HCT116 (cell line): Measurements from ENCODE around the gene UGT2A3. TPM values are rescaled to one million over a fixed set of nuclear protein-coding genes. Genes with fewer than 3 reads are reported as not detected.

Experiments
- ATAC-seq: fragments of 200-7000 bp; cut with Tn5 transposase; 2 replicates; pipeline ENCODE4 v1.9.1; 2020; ENCODE audit warnings: mild to moderate bottlenecking, moderate library complexity
- BruUV-seq: library from RNA; stranded (reverse); fragments of 400-500 nt; replicated peaks from 2 replicates; lab custom pipeline; 2021; lab: Mats Ljungman, UMichigan
- CTCF ChIA-PET: fragments of 300-600 bp; sonication (Branson Sonifier 250); formaldehyde crosslinking; loops from one replicate; lab custom pipeline; 2021; ENCODE audit warnings: antibody characterized with exemption; lab: Charles Lee
- POLR2A ChIA-PET: fragments of 300-600, 350-600 bp; sonication (Branson Sonifier 250); formaldehyde crosslinking; loops from one replicate; lab custom pipeline; 2021; ENCODE audit warnings: antibody characterized with exemption; lab: Charles Lee
- RAD21 ChIA-PET, 2 experiments: fragments of 300-600 bp; sonication (Branson Sonifier 250); formaldehyde crosslinking; loops; one replicate each; lab custom pipeline; 2023; ENCODE audit warnings: low total read pairs in 2 of 2; ENCODE audit not compliant: uncharacterized antibody in 2 of 2, unreplicated experiment in 2 of 2, low non-redundant PET in 1 of 2; lab: Charles Lee
- DNase-seq: peaks from one replicate; pipeline ENCODE4 v3.0.0-alpha.2; 2010; ENCODE audit warnings: low read depth, low spot score
- H2AFZ ChIP-seq: fragments of 200-600 bp; shearing (Covaris generic), sonication (generic); 2 replicates; pipeline ENCODE4 v1.6.1; 2017; ENCODE audit warnings: low read depth, mixed run types, mixed read lengths, antibody characterized with exemption, low read length; ENCODE audit not compliant: poor library complexity, severe bottlenecking
- H3K27ac ChIP-seq: 2 replicates; pipeline ENCODE4 v1.5.1; 2012; ENCODE audit warnings: low read depth, low read length
- H3K27me3 ChIP-seq: fragments of 200-600 bp; sonication (generic); 2 replicates; pipeline ENCODE4 v1.6.1; 2016; ENCODE audit warnings: mixed run types, low read length, mixed read lengths; ENCODE audit not compliant: insufficient read depth
- H3K36me3 ChIP-seq, 2 experiments: fragments of 200-500 bp in 1 of 2; fragments of 200-600 bp in 1 of 2; sonication (Bioruptor generic) in 1 of 2; sonication (generic) in 1 of 2; 2 replicates each; pipeline versions ENCODE4 v1.5.1 to v1.6.1; 2014 to 2016; ENCODE audit warnings: low read length in 2 of 2, inconsistent platforms in 1 of 2, mixed read lengths in 1 of 2, mixed run types in 1 of 2; ENCODE audit not compliant: insufficient read depth in 2 of 2, control insufficient read depth in 1 of 2
- H3K4me1 ChIP-seq, 2 experiments: fragments of 200-600 bp in 1 of 2; sonication (generic) in 1 of 2; 2 replicates each; pipeline versions ENCODE4 v1.5.1 to v1.6.1; 2012 to 2017; ENCODE audit warnings: low read length in 2 of 2, inconsistent platforms in 1 of 2, mild to moderate bottlenecking in 1 of 2, mixed read lengths in 1 of 2, mixed run types in 1 of 2, moderate library complexity in 1 of 2; ENCODE audit not compliant: insufficient read depth in 2 of 2, control insufficient read depth in 1 of 2
- H3K4me2 ChIP-seq: fragments of 200-600 bp; sonication (generic); 2 replicates; pipeline ENCODE4 v1.6.1; 2017; ENCODE audit warnings: mixed run types, low read length, mixed read lengths
- H3K4me3 ChIP-seq, 2 experiments: fragments of 200-600 bp in 1 of 2; sonication (generic) in 1 of 2; replicated peaks in 1 of 2; 2 replicates each; pipeline ENCODE4 v1.5.1; 2011 to 2016; ENCODE audit warnings: low read length in 2 of 2, control low read depth in 1 of 2, low read depth in 1 of 2, mild to moderate bottlenecking in 1 of 2, mixed read lengths in 1 of 2, mixed run types in 1 of 2
- H3K79me2 ChIP-seq: fragments of 200-600 bp; sonication (generic); 2 replicates; pipeline ENCODE4 v1.6.1; 2017; ENCODE audit warnings: mild to moderate bottlenecking, mixed run types, low read length, moderate library complexity, mixed read lengths; ENCODE audit not compliant: insufficient read depth
- H3K9ac ChIP-seq: fragments of 200-600 bp; sonication (generic); 2 replicates; pipeline ENCODE4 v1.6.1; 2016; ENCODE audit warnings: low read length, mixed read lengths
- H3K9me2 ChIP-seq: fragments of 200-600 bp; sonication (generic), shearing (Covaris generic); 2 replicates; pipeline ENCODE4 v1.6.1; 2017; ENCODE audit warnings: mixed run types, mild to moderate bottlenecking, moderate library complexity; ENCODE audit not compliant: insufficient read depth
- H3K9me3 ChIP-seq, 2 experiments: fragments of 200-500 bp in 1 of 2; fragments of 200-600 bp in 1 of 2; sonication (Bioruptor generic) in 1 of 2; sonication (generic) in 1 of 2; 2 replicates each; pipeline ENCODE4 v1.6.1; 2014 to 2017; ENCODE audit warnings: low read length in 2 of 2, mixed read lengths in 2 of 2, inconsistent platforms in 1 of 2, low read depth in 1 of 2, mild to moderate bottlenecking in 1 of 2, mixed run types in 1 of 2, moderate library complexity in 1 of 2; ENCODE audit not compliant: control insufficient read depth in 1 of 2, insufficient read depth in 1 of 2
- H4K20me1 ChIP-seq: fragments of 200-600 bp; sonication (generic), shearing (Covaris generic); 2 replicates; pipeline ENCODE4 v1.6.1; 2017; ENCODE audit warnings: mixed run types, mild to moderate bottlenecking, moderate library complexity; ENCODE audit not compliant: insufficient read depth
- CEBPB ChIP-seq: IDR thresholded peaks from 2 replicates; pipeline ENCODE4 v1.6.1; 2012; ENCODE audit warnings: low read depth
- EGR1 ChIP-seq: IDR thresholded peaks from 2 replicates; pipeline ENCODE4 v1.6.1; 2012; ENCODE audit warnings: low read depth
- ELF1 ChIP-seq: IDR thresholded peaks from 2 replicates; pipeline ENCODE4 v1.6.1; 2012; ENCODE audit warnings: low read depth, borderline replicate concordance
- EZH2 ChIP-seq: fragments of 200-600 bp; sonication (generic); IDR thresholded peaks from 2 replicates; pipeline ENCODE4 v1.6.1; 2017; ENCODE audit warnings: antibody characterized with exemption, mixed run types
- EZH2phosphoT487 ChIP-seq: fragments of 200-600 bp; IDR thresholded peaks from 2 replicates; pipeline ENCODE4 v1.6.1; 2018; ENCODE audit warnings: antibody characterized with exemption, borderline replicate concordance
- FOSL1 ChIP-seq: IDR thresholded peaks from 2 replicates; pipeline ENCODE4 v1.6.1; 2012; ENCODE audit warnings: low read depth
- JUND ChIP-seq: IDR thresholded peaks from 2 replicates; pipeline ENCODE4 v1.6.1; 2012
- POLR2A ChIP-seq: IDR thresholded peaks from 2 replicates; pipeline ENCODE4 v1.7.0; 2011; ENCODE audit warnings: borderline replicate concordance; ENCODE audit not compliant: insufficient read depth, insufficient read length; ENCODE audit errors: extremely low read depth
- POLR2AphosphoS5 ChIP-seq: IDR thresholded peaks from 2 replicates; pipeline ENCODE4 v1.6.1; 2011; ENCODE audit warnings: mild to moderate bottlenecking, low read depth, low read length, moderate library complexity
- RAD21 ChIP-seq: IDR thresholded peaks from 2 replicates; pipeline ENCODE4 v1.6.1; 2012; ENCODE audit warnings: low read depth, mild to moderate bottlenecking
- SIN3A ChIP-seq: IDR thresholded peaks from 2 replicates; pipeline ENCODE4 v1.6.1; 2012; ENCODE audit warnings: low read depth
- SP1 ChIP-seq: IDR thresholded peaks from 2 replicates; pipeline ENCODE4 v1.6.1; 2012; ENCODE audit warnings: low read depth
- SRF ChIP-seq: IDR thresholded peaks from 2 replicates; pipeline ENCODE4 v1.6.1; 2012; ENCODE audit warnings: low read depth
- TCF7L2 ChIP-seq: IDR thresholded peaks from 2 replicates; pipeline ENCODE4 v1.7.0; 2011; ENCODE audit warnings: borderline replicate concordance, inconsistent platforms; ENCODE audit not compliant: insufficient read depth, insufficient read length; ENCODE audit errors: extremely low read depth
- YY1 ChIP-seq: IDR thresholded peaks from 2 replicates; pipeline ENCODE4 v1.6.1; 2011; ENCODE audit warnings: low read length, low read depth, moderate library complexity, mild to moderate bottlenecking; ENCODE audit not compliant: insufficient replicate concordance; ENCODE audit errors: extremely low read depth
- ZBTB33 ChIP-seq: IDR thresholded peaks from 2 replicates; pipeline ENCODE4 v1.6.1; 2011; ENCODE audit warnings: mild to moderate bottlenecking, low read length, moderate library complexity; ENCODE audit not compliant: insufficient replicate concordance; ENCODE audit errors: extremely low read depth
- ZFX ChIP-seq: fragments of 450-650 bp; IDR thresholded peaks from 2 replicates; pipeline ENCODE4 v1.6.1; 2017
- ZNF274 ChIP-seq: fragments of 200-500 bp; sonication (Bioruptor generic); IDR thresholded peaks from 2 replicates; pipeline ENCODE4 v1.6.1; 2014; ENCODE audit warnings: mild to moderate bottlenecking, low read depth, low read length, inconsistent platforms
- intact Hi-C: fragments of 100-400 bp; cut with micrococcal nuclease; formaldehyde crosslinking; loops from 2 replicates; pipeline ENCODE4 v1.10.0; 2022
- total RNA-seq: library from RNA; stranded (reverse); gene quantifications from one replicate; pipeline ENCODE4 v1.2.1, GENCODE V29; 2021; ENCODE audit not compliant: unreplicated experiment
- TF ChIP-seq, protein P1 (sequence below): IDR thresholded peaks from 2 replicates; pipeline ENCODE4 v1.6.1; 2012

UGT2A3 gene
- total RNA-seq, 1 experiment from 2014 or later, result not detected

- TF ChIP-seq POLR2AphosphoS5 (no peak), SRF (no peak)
Observed at GRCh38 chr4:68921051-68921450, 30.6 kb downstream of the UGT2A3 start (continued).

GRCh38 chr4:68917016-68917415, 34.6 kb downstream of the UGT2A3 start:
- Histone ChIP-seq H3K36me3 (no peaks in the 10 kb centered on the region), H3K9me2 (no peaks in the 10 kb centered on the region), H3K27me3 (no peaks in the 10 kb centered on the region), H2AFZ (no peak overlapping the region), H3K27ac (no peak overlapping the region), H4K20me1 (no peaks in the 10 kb centered on the region), H3K9ac (no peak overlapping the region), H3K4me1 (no peaks in the 10 kb centered on the region)
- ChIA-PET RAD21 (no interaction called here), CTCF (no interaction called here), POLR2A (no interaction called here)
- ATAC-seq (no peak), DNase-seq (no peak)
- TF ChIP-seq ELF1, result no peak
- no peak for TF ChIP-seq ZNF274
- no peak for TF ChIP-seq TCF7L2
- TF ChIP-seq, all 23 proteins: peak for 0
- H3K4me3 ChIP-seq, result no peak overlapping the region
- no peaks in the 10 kb centered on the region for H3K79me2 ChIP-seq
- BruUV-seq, result no TSS peak
- no peaks in the 10 kb centered on the region for H3K9me3 ChIP-seq
- intact Hi-C loops, result no loop called here
- no peak overlapping the region for H3K4me2 ChIP-seq

DNA sequence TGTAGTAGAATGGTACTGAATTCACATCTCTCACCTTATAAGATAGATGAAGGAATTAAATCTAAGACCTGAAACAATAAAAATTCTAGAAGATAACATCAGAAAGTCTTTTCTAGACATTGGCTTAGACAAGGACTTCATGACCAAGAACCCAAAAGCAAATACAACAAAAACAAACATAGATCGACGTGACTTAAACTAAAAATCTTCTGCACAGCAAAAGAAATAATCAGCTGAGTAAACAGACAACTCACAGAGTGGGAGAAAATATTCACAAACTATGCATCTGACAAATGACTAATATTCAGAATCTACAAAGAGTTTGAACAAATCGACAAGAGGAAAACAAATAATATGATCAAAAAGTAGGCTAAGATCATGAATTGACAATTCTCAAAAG, 38.8 kb downstream of the UGT2A3 start:
- BruUV-seq, result no TSS peak
- H3K27me3 ChIP-seq, result no peaks in the 10 kb centered on the region
- no peak for DNase-seq
- no peak overlapping the region for H2AFZ ChIP-seq
- RAD21 ChIA-PET, result no interaction called here
- H3K4me3 ChIP-seq, result no peak overlapping the region
- H3K4me2 ChIP-seq, result no peak overlapping the region
- POLR2A ChIA-PET, result no interaction called here
- ATAC-seq, result no peak
- no peaks in the 10 kb centered on the region for H3K9me2 ChIP-seq
- intact Hi-C loops, result no loop called here
- H3K9ac ChIP-seq, result no peak overlapping the region
- no peaks in the 10 kb centered on the region for H3K9me3 ChIP-seq
- no peaks in the 10 kb centered on the region for H3K36me3 ChIP-seq
- no peak overlapping the region for H3K27ac ChIP-seq
- no peaks in the 10 kb centered on the region for H4K20me1 ChIP-seq
- no peaks in the 10 kb centered on the region for H3K4me1 ChIP-seq
- H3K79me2 ChIP-seq, result no peaks in the 10 kb centered on the region
- CTCF ChIA-PET, result no interaction called here
- no peak for TF ChIP-seq JUND
- no peak for TF ChIP-seq SP1
- no peak for TF ChIP-seq EZH2
- TF ChIP-seq CEBPB, result no peak
- no peak for TF ChIP-seq TCF7L2
- TF ChIP-seq FOSL1, result no peak
- TF ChIP-seq ZFX, result no peak
- no peak for TF ChIP-seq ELF1
- TF ChIP-seq ZNF274, result no peak
- TF ChIP-seq SRF, result no peak
- TF ChIP-seq POLR2AphosphoS5, result no peak
- no peak for TF ChIP-seq ZBTB33
- TF ChIP-seq, protein P1, sequence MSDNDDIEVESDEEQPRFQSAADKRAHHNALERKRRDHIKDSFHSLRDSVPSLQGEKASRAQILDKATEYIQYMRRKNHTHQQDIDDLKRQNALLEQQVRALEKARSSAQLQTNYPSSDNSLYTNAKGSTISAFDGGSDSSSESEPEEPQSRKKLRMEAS, result no peak
- no peak for TF ChIP-seq EZH2phosphoT487
- no peak for TF ChIP-seq YY1
- TF ChIP-seq RAD21, result no peak
- TF ChIP-seq EGR1, result no peak
- TF ChIP-seq POLR2A, result no peak
- no peak for TF ChIP-seq SIN3A
